Measurements from ENCODE around the gene AGTPBP1. TPM values are rescaled to one million over a fixed set of nuclear protein-coding genes. Genes with fewer than 3 reads are reported as not detected.

AGTPBP1 gene
- polyA plus RNA-seq, 1 of the 3 experiments (the other 2 are of a cell fraction) = 3.8 TPM

- no peak overlapping the region for H3K27ac ChIP-seq (ENCODE audit: low read depth in 2 of 2, low read length in 1 of 2)
- DNase-seq = no peak
- POLR2A ChIA-PET = no interaction called here
Observed at GRCh38 chr9:85502815-85503655, 238.7 kb downstream of the AGTPBP1 start.

GRCh38 chr9:85501882-85502281, 239.9 kb downstream of the AGTPBP1 start:
- Histone ChIP-seq H3K4me3 (ENCODE audit: low read depth in 2 of 2, low read length in 1 of 2) (no peak overlapping the region), H3K36me3 (replicated peaks in 1 of 2; ENCODE audit: control insufficient read depth in 1 of 2, insufficient read depth in 2 of 2, low read length in 1 of 2) (no peaks in the 10 kb centered on the region), H3F3A (replicated peaks; ENCODE audit: insufficient read depth) (no peaks in the 10 kb centered on the region), H3K9me3 (no peaks in the 10 kb centered on the region), H3K4me1 (ENCODE audit: control insufficient read depth in 1 of 2, insufficient read depth in 2 of 2, low read depth in 1 of 2, low read length in 1 of 2) (no peaks in the 10 kb centered on the region; a peak in 1 of 4 replicates), H3K9me2 (no peaks in the 10 kb centered on the region), H3K4me2 (no peak overlapping the region), H4K20me1 (ENCODE audit: insufficient read depth) (no peaks in the 10 kb centered on the region), H2AFZ (ENCODE audit: low read depth) (no peak overlapping the region), H3K9ac (no peak overlapping the region), H3K27ac (ENCODE audit: low read depth in 2 of 2, low read length in 1 of 2) (no peak overlapping the region), H3K27me3 (ENCODE audit: insufficient read depth) (no peaks in the 10 kb centered on the region), H3K79me2 (ENCODE audit: insufficient read depth) (no peaks in the 10 kb centered on the region)
- ChIA-PET POLR2A (no interaction called here), CTCF (interaction anchor here (0.5 to 1.0 kb wide), 2 partner anchors 76 to 108 kb away, joined by 3 to 4 read pairs; no protein-coding TSS in a partner anchor)
- WGBS (ENCODE audit: low lambda C conversion rate) = 88% methylated on average over 1 of the region's 1 CpG
- DNase-seq = no peak
- TF ChIP-seq TCF12 (IDR thresholded peaks at IDR 0.05) (no peak), RCOR1 (IDR thresholded peaks at IDR 0.05; ENCODE audit: low read length) (no peak), ELF1 (IDR thresholded peaks at IDR 0.05) (no peak), MAX (IDR thresholded peaks at IDR 0.05; ENCODE audit: low read depth) (no peak), POLR2AphosphoS5 (IDR thresholded peaks at IDR 0.05; ENCODE audit: low read depth, low read length) (no peak), TAF1 (IDR thresholded peaks at IDR 0.05; ENCODE audit: borderline replicate concordance, low read depth, low read length) (no peak), TEAD4 (IDR thresholded peaks at IDR 0.05; ENCODE audit: borderline replicate concordance, insufficient read depth) (no peak), RAD21 (IDR thresholded peaks at IDR 0.05; ENCODE audit: low read length) (no peak), YY1 (IDR thresholded peaks at IDR 0.05; ENCODE audit: low read depth) (no peak), CTCF (IDR thresholded peaks at IDR 0.05) (no peak)

More at GRCh38 chr9:85502815-85503655, 238.7 kb downstream of the AGTPBP1 start:
- Histone ChIP-seq H3K9ac (no peak overlapping the region), H3K36me3 (replicated peaks in 1 of 2; ENCODE audit: control insufficient read depth in 1 of 2, insufficient read depth in 2 of 2, low read length in 1 of 2) (no peaks in the 10 kb centered on the region), H3K27me3 (ENCODE audit: insufficient read depth) (no peaks in the 10 kb centered on the region), H3K4me3 (ENCODE audit: low read depth in 2 of 2, low read length in 1 of 2) (no peak overlapping the region), H3K4me2 (no peak overlapping the region), H4K20me1 (ENCODE audit: insufficient read depth) (no peaks in the 10 kb centered on the region), H3F3A (replicated peaks; ENCODE audit: insufficient read depth) (no peaks in the 10 kb centered on the region), H3K4me1 (ENCODE audit: control insufficient read depth in 1 of 2, insufficient read depth in 2 of 2, low read depth in 1 of 2, low read length in 1 of 2) (no peaks in the 10 kb centered on the region; a peak in 1 of 4 replicates), H3K79me2 (ENCODE audit: insufficient read depth) (no peaks in the 10 kb centered on the region), H2AFZ (ENCODE audit: low read depth) (no peak overlapping the region), H3K9me2 (no peaks in the 10 kb centered on the region), H3K9me3 (no peaks in the 10 kb centered on the region)
- WGBS (ENCODE audit: low lambda C conversion rate) = 66% methylated on average over 3 of the region's 4 CpGs
- no peak for TF ChIP-seq USF1 (IDR thresholded peaks at IDR 0.05; ENCODE audit: borderline replicate concordance, low read depth)
- TF ChIP-seq EZH2phosphoT487 (IDR thresholded peaks at IDR 0.05; ENCODE audit: borderline replicate concordance, low read depth) = no peak
- TF ChIP-seq USF2 (IDR thresholded peaks at IDR 0.05; ENCODE audit: borderline replicate concordance, low read depth, low read length) = no peak
- no peak for TF ChIP-seq IRF3 (IDR thresholded peaks at IDR 0.05; ENCODE audit: low read depth, low read length)
- no peak for TF ChIP-seq SIN3A (IDR thresholded peaks at IDR 0.05; ENCODE audit: borderline replicate concordance, low read depth, low read length)
- no peak for TF ChIP-seq FOXJ3 (CRISPR knock-in tag; IDR thresholded peaks at IDR 0.05)
- CTCF ChIA-PET = interaction anchor here (1.0 kb wide), 1 partner anchor 107 kb away, joined by 4 read pairs; no protein-coding TSS in a partner anchor

Data from SK-N-SH (cell line).